NCI-H2029 treated with DMSO at 0.1 percent for 48 hours (cell line): ENCODE results near the gene SLC17A4.

Source experiments
- DNase-seq: peaks from one replicate; lab custom pipeline; 2025; lab: John Stamatoyannopoulos, UW

The SLC17A4 gene

DNA sequence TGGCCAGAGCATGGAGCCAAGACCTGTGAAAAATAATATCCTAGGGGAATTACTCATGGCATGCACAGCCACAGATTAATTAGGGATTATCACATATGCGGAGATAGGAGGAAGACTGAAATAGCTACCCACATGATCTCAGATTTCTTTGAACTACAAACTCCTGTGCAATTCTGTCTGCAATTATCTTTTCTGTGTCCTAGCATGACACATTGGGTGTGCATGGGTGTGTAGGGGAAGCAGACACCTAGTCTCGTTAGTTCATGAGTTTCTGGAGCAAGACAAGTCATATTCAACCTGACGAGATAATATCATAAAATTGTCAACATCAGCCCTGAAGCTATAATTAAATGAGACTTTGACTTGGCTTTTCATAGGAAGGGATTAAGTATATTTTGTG lies 3.6 kb upstream of the SLC17A4 start:
- DNase-seq: no peak

- DNase-seq: no peak
Observed at GRCh38 chr6:25753079-25753478, 1.5 kb upstream of the SLC17A4 start.

DNA sequence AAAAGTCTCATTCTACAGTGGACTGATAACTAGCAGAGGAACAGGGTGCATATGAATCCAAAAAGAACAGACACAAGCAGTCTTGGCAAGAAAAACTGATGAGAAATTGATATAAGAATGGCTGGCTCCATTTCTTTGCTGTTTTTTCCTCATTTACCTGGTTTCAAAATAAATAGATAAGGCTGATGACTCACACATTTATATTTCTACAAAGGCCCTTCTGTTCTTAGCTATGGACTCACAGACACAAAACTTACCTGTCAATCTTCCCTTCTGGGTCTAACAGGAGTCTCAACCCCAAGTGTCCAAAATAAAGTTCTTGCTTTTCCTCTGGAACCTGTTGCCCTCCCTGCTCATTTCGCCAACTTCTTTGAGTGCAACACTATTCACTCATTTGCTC lies 941 bp downstream of the SLC17A4 start:
- DNase-seq: no peak

GRCh38 chr6:25756382-25757363 lies 2.1 kb downstream of the SLC17A4 start:
- peak; percentile 3 for DNase-seq

- no peak for DNase-seq
Observed at GRCh38 chr6:25757936-25758642, 3.5 kb downstream of the SLC17A4 start.

DNA sequence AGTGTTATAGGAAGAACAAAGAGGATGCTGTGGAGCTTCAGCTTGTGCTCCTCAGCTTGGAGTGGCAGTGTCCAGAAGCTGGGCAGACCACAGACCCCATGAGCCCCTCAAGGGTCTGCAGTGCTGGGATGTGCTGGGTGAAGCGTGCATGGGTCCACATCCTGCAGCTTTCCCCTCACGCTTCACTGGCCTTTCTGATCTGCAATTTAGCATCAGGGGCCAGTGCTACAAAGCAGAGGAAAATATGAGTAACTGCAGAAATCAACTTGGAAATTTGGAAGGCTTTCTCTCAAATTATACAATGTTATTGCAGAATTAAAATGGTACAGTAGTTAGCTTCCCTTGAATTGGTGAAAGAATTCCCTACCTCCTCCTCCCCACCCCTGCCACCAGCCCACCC lies 10.1 kb downstream of the SLC17A4 start:
- no peak for DNase-seq

- DNase-seq: no peak
Observed at GRCh38 chr6:25768566-25768965, 14.0 kb downstream of the SLC17A4 start.

- peak; percentile 17 for DNase-seq
Observed at GRCh38 chr6:25769983-25770382, 15.4 kb downstream of the SLC17A4 start.

DNA sequence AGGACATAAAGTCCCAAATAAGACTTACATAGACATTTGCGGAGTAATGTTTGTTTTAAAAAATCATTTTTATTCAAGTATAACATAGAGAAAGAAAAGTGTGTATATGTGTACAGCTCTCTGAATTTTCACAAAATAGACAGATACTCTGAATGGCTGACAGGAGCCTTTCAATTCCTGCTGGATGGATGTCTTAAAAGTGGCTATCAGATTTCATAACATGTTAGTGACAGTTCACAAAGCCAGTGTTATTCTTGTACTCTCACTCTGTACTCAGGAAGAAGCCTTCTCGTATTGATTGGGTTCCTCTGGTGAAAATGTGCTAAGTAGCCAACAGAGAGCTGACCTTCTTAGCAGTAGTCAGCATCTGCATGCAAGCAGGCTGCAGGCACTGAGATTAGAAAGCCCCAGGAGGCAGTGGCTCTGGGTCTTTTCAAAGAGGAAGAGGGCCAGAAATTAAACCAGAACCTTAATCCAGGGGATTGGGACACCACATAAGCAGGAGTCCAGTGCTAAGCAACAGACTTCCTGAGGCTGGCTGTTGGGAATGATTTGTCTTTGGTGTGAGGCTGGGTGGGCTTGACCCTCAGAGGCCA lies 19.7 kb downstream of the SLC17A4 start:
- no peak for DNase-seq

DNA sequence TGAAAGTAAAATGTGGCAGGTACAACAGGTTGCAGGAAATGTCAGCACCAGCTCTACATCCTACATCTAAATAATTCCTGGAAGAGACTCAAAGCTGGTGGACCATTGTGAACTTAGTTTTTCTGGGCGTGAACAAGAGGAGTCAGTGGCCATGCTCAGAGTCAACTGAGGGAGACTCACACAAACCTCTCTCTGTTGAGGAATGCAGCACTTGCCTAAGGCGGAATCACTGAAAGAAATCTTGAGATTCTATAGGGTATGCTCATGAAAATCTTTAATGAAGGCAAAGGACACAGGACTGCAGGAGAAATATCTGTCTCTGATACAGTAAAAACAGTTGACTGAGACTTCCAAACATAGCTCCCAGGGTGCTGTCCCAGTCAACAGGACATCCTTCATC lies 22.5 kb downstream of the SLC17A4 start:
- DNase-seq: no peak

DNA sequence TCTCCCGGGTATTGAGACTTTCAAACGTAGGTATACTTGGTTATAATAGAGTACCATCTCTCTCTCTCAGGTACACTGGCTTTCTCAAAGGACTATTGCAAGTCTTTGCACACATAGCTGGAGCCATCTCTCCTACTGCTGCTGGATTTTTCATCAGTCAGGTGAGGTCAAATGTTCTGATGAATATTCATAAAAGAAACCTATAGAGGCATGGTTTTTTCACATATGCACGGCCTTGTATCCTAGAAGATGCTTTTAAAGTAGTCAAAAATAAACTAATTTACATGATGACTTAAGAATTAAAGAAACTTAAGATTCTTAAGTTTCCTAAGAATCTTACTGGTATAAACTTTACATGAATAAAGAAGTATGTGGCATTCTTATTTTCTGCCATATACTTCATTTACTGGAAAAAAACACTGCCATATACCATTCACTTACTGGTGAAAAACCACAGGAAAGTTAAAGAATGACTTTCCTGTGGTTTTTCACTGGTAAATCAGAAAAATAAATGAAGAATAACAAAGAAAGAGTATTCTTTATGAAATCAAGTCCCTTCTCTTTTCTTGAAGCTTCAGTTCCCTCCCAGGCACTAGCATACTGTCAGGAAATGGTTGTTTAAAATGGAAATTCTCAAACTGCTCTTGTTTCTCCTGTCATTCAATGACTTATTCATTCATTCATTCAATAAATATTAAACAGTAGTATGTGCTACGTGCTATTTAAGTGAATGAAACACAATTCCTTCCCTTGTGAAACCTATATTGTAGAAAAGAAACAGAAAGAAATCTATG lies 23.5 kb downstream of the SLC17A4 start:
- DNase-seq: no peak

DNA sequence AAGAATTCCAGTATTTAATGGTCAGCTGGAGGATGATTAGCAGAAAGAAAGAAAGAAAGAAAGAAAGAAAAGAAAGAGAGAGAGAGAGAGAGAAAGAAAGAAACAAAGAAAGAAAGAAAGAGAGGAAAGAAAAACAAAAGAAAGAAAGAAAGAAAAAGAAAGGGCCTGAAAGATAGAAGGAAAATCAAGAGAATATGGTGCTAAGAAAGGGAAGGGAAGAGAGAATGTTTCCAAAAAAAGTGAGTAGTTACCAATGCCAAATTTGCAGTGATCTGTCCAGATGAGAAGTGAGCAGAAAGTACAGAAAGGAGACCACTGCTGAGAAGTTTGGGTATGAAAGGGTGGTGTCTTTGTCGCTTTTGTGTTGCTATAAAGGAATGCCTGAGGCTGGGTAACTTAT lies 26.6 kb downstream of the SLC17A4 start:
- DNase-seq: no peak

DNA sequence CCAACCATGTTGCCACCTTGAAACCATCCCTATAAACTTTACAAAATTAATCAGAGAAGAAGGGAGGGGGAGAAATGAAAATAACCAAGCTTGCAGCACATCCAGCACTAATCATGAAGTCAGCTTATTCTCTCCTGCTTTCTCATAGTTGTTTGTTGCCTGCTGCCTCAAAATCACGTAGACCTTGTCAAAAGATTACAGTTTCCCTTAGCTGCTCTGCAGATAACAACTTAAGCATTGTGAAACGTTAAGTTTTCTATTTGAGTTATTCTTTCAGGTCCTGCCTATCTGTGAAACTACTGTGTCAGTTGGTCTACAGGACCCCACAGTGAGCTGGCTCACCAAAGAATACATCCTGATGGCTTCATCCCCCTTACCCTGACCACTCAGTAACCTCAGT lies 32.9 kb downstream of the SLC17A4 start:
- DNase-seq: no peak

GRCh38 chr6:25788305-25788922 lies 33.9 kb downstream of the SLC17A4 start:
- DNase-seq: peak; percentile 23

DNA sequence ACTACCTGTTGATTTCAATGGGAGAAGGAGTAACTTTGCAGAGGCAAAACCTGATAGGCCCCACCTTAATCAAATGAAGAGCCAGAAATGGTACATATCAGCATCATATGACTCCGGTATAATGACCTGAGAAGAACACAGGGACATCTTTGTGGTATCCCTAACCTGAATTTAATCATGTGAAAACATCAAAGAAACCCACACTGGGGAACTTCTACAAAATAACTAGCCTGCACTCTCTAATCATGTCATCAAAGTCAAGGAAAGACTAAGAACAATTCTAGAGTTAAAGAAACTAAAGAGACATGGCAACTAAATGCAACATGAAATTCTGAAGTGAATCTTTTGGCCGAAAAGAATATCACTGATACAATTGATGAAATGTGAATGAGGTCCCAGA lies 34.9 kb downstream of the SLC17A4 start:
- DNase-seq: no peak

DNA sequence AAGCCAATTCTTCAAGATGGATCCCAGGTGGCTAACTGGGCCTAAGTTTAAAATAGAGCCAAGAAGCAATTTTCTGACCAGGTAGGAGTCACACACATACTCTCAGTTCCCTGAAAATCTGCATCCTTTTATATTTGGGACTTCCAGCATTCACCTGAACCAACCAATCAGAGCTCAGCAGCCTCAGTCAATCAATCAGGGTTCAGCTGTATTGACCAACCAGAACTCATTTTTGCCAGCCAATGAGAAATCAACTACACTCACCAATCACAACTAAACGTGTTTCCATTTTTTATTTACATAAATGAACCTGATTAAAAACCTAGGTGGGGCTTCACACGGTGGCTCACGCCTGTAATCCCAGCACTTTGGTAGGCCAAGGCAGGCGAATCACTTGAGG lies 37.5 kb downstream of the SLC17A4 start:
- no peak for DNase-seq

- no peak for DNase-seq
Observed at GRCh38 chr6:25793970-25794369, 39.4 kb downstream of the SLC17A4 start.

GRCh38 chr6:25794784-25795183 lies 40.2 kb downstream of the SLC17A4 start:
- no peak for DNase-seq

- no peak for DNase-seq
Observed at GRCh38 chr6:25801436-25801835, 46.9 kb downstream of the SLC17A4 start.

- DNase-seq: no peak
Observed at GRCh38 chr6:25804804-25805203, 50.3 kb downstream of the SLC17A4 start.

DNA sequence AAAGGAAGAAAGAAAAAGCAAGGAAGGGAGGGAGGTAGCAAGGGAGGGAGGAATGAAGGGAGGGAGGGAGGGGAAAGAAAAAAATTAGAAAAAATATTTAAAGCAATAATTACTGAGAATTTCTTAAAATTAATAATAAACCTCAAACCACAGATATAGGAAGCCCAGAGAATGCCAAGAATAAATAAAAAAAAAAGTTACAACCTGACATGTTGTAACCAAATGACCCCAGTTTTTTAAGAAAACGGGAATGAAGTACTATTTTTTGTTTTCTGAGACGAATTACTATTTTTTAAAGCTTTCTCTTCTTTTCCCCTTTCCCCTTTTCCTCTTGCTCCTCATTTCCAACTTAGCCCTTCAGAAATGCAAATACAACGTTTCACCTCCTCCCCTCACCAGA lies 60.7 kb downstream of the SLC17A4 start:
- DNase-seq: no peak

DNA sequence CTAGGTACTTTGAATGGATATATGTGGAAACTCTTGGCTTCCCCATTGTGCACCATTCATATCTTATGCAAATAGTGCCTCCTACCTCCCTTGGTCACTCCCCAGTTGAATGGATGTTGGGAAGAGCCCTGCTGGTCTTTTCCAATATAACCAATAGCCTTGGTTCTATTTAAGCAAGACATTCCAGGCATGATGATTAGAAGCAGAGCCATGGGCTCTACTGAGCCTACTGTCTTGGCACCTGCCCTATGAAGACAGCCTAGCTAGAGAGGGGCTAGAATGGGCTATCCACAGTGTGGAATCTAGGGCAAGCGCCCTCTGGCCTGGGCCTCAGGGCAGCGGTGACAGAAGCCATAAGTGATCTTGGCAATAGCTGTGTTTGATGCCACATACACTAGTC lies 61.7 kb downstream of the SLC17A4 start:
- no peak for DNase-seq
